ENCODE measurements around the gene NPIPB2. TPM values are rescaled to one million over a fixed set of nuclear protein-coding genes. Genes with fewer than 3 reads are reported as not detected.
A peak's percentile ranks its signal among the peaks of the same experiment; 100 is the strongest.

Gene NPIPB2
- total and polyA plus RNA-seq, 12 donors = 1.2 to 8.9 (median 2.4) TPM

- ATAC-seq (peak in 7 of 8 donors; percentile 50 to 76 (median 62)), DNase-seq (peak in 1 of 2 donors; percentile 23)
- Histone ChIP-seq H3K36me3 (peaks cover 0 to 12% (median 0%) of the 10 kb centered on the region in 9 donors), H3K9me3 (no peaks in the 10 kb centered on the region), H3K4me3 (peak overlapping the region; percentile 77 to 100 (median 90)), H3K27ac (peak overlapping the region in 9 of 10 donors; percentile 83 to 94 (median 87)), H3K4me1 (peaks cover 6 to 26% (median 24%) of the 10 kb centered on the region in 9 donors), H3K27me3 (no peaks in the 10 kb centered on the region)
- WGBS, 2 donors = 16 to 20% methylated on average over 12 of the region's 12 CpGs
- intact Hi-C loops (cut with DNase I) = loop anchor here in 5 of 10 donors (5.0 to 10.0 kb wide), 5 partner anchors 60 to 90 kb away; partner anchors contain the start of gene GSPT1 (in 1 of the 5)
- TF ChIP-seq CTCF (IDR thresholded peaks at IDR 0.05) = no peak
Observed at GRCh38 chr16:11977376-11978041, 35.7 kb upstream of the NPIPB2 start.

GRCh38 chr16:11976850-11977375 is 35.1 kb upstream of the NPIPB2 start:
- DNase-seq (peak in 1 of 2 donors; percentile 13), ATAC-seq (peak; percentile 6 to 51 (median 14))
- no peak for TF ChIP-seq CTCF (IDR thresholded peaks at IDR 0.05)
- 0% methylated on average over 18 to 22 of the region's 22 CpGs for whole genome bisulfite sequencing, 2 donors
- Histone ChIP-seq H3K27ac (peak overlapping the region in 9 of 10 donors; percentile 83 to 94 (median 87)), H3K9me3 (no peaks in the 10 kb centered on the region), H3K36me3 (peaks cover 0 to 18% (median 0%) of the 10 kb centered on the region in 9 donors), H3K27me3 (no peaks in the 10 kb centered on the region), H3K4me1 (peaks cover 6 to 26% (median 24%) of the 10 kb centered on the region in 9 donors), H3K4me3 (peak overlapping the region; percentile 77 to 100 (median 90))
- intact Hi-C loops (cut with DNase I) = loop anchor here in 5 of 10 donors (5.0 to 10.0 kb wide), 5 partner anchors 60 to 90 kb away; partner anchors contain the start of gene GSPT1 (in 1 of the 5)

GRCh38 chr16:11973070-11973469 is 31.2 kb upstream of the NPIPB2 start:
- ATAC-seq (no peak), DNase-seq (no peak)
- no peak overlapping the region for H3K4me3 ChIP-seq

More at GRCh38 chr16:11973070-11973469, 31.2 kb upstream of the NPIPB2 start:
- no peaks in the 10 kb centered on the region for H3K9me3 ChIP-seq
- intact Hi-C loops (cut with DNase I) = loop anchor here in 4 of 10 donors (5.0 to 10.0 kb wide), 2 partner anchors 92 to 94 kb away; no protein-coding TSS in a partner anchor
- TF ChIP-seq CTCF (IDR thresholded peaks at IDR 0.05) = no peak
- 90 to 92% methylated on average over 5 of the region's 5 CpGs for WGBS, 2 donors
- H3K36me3 ChIP-seq = peaks cover 0 to 19% (median 0%) of the 10 kb centered on the region in 9 donors
- H3K27me3 ChIP-seq = no peaks in the 10 kb centered on the region
- H3K4me1 ChIP-seq = peaks cover 6 to 21% (median 19%) of the 10 kb centered on the region in 9 donors
- H3K27ac ChIP-seq = no peak overlapping the region

All from heart right ventricle (tissue), 16 donors.